GM21360 (cell line): Measurements from ENCODE around the gene GRHL1.
A peak's percentile ranks its signal among the peaks of the same experiment; 100 is the strongest.
"Not testable (repeated sequence)": the region's sequence is repeated elsewhere in the genome, so short reads cannot be mapped to it uniquely, and the experiment has no call there.

Source experiments
- ATAC-seq: cut with Tn5 transposase; IDR thresholded peaks from one replicate; pipeline ENCODE4 v1.9.1; 2021; ENCODE audit warnings: mild to moderate bottlenecking, moderate library complexity; ENCODE audit not compliant: unreplicated experiment

The GRHL1 gene

GRCh38 chr2:9951522-9952285 is at the start of gene GRHL1:
Gene GRHL1 (plus strand): TSS chr2:9951693. CDS start chr2:9951834, 141 bp downstream.
- ATAC-seq = peak; percentile 88

GRCh38 chr2:9905413-9905812 is 46.1 kb upstream of the GRHL1 start:
- ATAC-seq = no peak

- ATAC-seq = no peak
Measured at GRCh38 chr2:9907402-9907801, 44.1 kb upstream of the GRHL1 start.

- no peak for ATAC-seq
Measured at GRCh38 chr2:9908639-9909038, 42.9 kb upstream of the GRHL1 start.

- ATAC-seq = no peak
Measured at GRCh38 chr2:9909106-9909505, 42.4 kb upstream of the GRHL1 start.

GRCh38 chr2:9910699-9911098 is 40.8 kb upstream of the GRHL1 start:
- no peak for ATAC-seq

- ATAC-seq = no peak
Measured at GRCh38 chr2:9912468-9912867, 39.0 kb upstream of the GRHL1 start.

GRCh38 chr2:9914384-9915065 is 37.0 kb upstream of the GRHL1 start:
- ATAC-seq = peak; percentile 98

GRCh38 chr2:9918275-9918674 is 33.2 kb upstream of the GRHL1 start:
- no peak for ATAC-seq

GRCh38 chr2:9919512-9919911 is 32.0 kb upstream of the GRHL1 start:
- no peak for ATAC-seq

- ATAC-seq = not testable (repeated sequence)
Measured at GRCh38 chr2:9927020-9927419, 24.5 kb upstream of the GRHL1 start.

GRCh38 chr2:9937258-9937657 is 14.2 kb upstream of the GRHL1 start:
- ATAC-seq = no peak

- ATAC-seq = no peak
Measured at GRCh38 chr2:9937968-9938367, 13.5 kb upstream of the GRHL1 start.

- ATAC-seq = no peak
Measured at GRCh38 chr2:9939587-9940485, 11.7 kb upstream of the GRHL1 start.

GRCh38 chr2:9941196-9941995 is 10.1 kb upstream of the GRHL1 start:
- no peak for ATAC-seq

- ATAC-seq = no peak
Measured at GRCh38 chr2:9941996-9942390, 9.5 kb upstream of the GRHL1 start.

GRCh38 chr2:9944330-9944758 is 7.1 kb upstream of the GRHL1 start:
- ATAC-seq = no peak

GRCh38 chr2:9945596-9945995 is 5.9 kb upstream of the GRHL1 start:
- ATAC-seq = no peak

- ATAC-seq = no peak
Measured at GRCh38 chr2:9946076-9946475, 5.4 kb upstream of the GRHL1 start.

GRCh38 chr2:9946818-9947217 is 4.7 kb upstream of the GRHL1 start:
- ATAC-seq = no peak

- ATAC-seq = no peak
Measured at GRCh38 chr2:9948721-9949120, 2.8 kb upstream of the GRHL1 start.
